GM18517 (cell line): Measurements from ENCODE around the gene CRTC1.
A peak's percentile ranks its signal among the peaks of the same experiment; 100 is the strongest.

ENCODE experiments used
- ATAC-seq: cut with Tn5 transposase; IDR thresholded peaks from one replicate; pipeline ENCODE4 v1.9.1; 2021; ENCODE audit warnings: mild to moderate bottlenecking, moderate library complexity; ENCODE audit not compliant: unreplicated experiment

The CRTC1 gene

GRCh38 chr19:18699403-18700054 lies 16.0 kb downstream of the CRTC1 start:
- no peak for ATAC-seq

GRCh38 chr19:18700501-18701249 lies 17.2 kb downstream of the CRTC1 start:
- ATAC-seq, result peak; percentile 57

- ATAC-seq, result peak; percentile 33
Measured at GRCh38 chr19:18701250-18701608, 17.7 kb downstream of the CRTC1 start.

GRCh38 chr19:18704054-18704453 lies 20.6 kb downstream of the CRTC1 start:
- ATAC-seq, result no peak

DNA sequence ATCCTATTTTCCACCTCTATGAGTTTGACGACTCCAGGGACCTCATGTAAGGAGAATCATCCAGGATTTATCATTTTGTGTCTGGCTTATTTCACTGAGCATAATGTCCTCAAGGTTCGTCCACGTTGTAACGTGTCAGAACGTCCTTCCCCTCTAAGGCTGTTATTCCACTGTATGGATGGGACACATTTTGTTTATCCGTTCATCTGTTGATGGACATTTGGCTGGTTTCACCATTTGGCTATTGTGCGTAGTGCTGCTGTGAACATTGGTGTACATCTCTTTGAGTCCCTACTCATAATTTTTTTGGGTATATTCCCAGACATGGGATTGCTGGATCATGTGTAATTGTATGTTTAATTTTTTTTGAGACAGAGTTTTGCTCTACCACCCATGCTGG lies 21.5 kb downstream of the CRTC1 start:
- ATAC-seq, result no peak

- no peak for ATAC-seq
Measured at GRCh38 chr19:18708452-18709231, 25.2 kb downstream of the CRTC1 start.

DNA sequence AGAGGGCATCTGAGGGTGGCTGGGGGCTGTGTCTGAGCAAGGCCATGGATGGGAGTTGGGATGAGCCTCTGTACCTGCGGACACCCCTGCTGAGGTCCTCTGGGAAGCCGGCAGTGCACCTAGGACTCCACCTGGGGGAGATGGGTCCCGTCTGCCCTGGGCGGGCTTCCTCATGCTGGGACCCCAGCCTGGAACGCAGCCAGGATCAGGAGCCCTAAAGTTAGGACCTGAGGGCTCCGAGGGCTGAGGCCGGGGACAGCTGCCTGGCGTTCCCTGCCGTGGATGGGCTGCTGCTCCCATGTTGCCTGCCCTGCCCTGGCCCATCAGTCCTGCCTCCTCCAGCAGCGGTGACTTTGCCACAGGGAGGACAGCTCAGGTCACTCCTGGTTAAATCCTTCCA lies 26.1 kb downstream of the CRTC1 start:
- no peak for ATAC-seq

- no peak for ATAC-seq
Measured at GRCh38 chr19:18710186-18710585, 26.7 kb downstream of the CRTC1 start.

DNA sequence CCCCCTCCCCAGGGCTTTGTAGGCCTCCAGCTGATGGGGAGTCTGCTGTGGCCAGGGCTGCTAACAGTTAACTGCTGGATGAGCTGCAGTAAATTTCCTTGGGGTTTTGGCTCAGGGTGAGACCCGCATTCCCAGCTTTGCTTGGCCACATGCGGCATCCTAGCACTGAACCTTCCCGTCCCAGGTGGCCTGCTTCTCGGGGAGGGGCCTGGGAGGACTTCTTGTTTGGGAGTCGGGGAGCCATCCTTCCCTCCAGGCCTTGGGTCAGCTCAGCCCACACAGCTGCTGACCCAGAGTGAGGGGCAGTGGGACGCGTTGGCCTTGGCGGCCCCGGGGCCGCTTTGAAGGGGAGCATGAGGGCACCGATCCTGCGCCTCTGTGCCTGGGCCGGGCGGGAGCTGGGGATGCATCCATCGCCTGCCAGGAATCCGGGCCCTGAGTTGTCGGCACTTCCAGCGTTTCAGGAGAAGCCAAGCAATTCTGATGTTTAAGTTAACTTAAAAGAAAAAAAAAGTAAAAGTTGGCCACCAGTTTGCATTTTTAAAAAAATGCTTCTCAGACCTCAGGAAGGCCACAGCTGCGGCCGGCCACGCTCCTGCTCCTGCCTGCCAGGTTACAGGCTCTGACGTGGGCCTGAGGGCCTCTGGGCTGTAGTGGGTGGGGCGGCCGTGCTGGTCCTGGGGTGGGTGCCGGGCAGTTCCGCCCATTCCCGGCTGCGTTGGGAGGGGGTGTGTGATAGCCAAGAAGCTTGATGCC lies 27.7 kb downstream of the CRTC1 start:
- no peak for ATAC-seq

GRCh38 chr19:18711893-18712292 lies 28.4 kb downstream of the CRTC1 start:
- no peak for ATAC-seq

GRCh38 chr19:18712981-18713380 lies 29.5 kb downstream of the CRTC1 start:
- ATAC-seq, result no peak

DNA sequence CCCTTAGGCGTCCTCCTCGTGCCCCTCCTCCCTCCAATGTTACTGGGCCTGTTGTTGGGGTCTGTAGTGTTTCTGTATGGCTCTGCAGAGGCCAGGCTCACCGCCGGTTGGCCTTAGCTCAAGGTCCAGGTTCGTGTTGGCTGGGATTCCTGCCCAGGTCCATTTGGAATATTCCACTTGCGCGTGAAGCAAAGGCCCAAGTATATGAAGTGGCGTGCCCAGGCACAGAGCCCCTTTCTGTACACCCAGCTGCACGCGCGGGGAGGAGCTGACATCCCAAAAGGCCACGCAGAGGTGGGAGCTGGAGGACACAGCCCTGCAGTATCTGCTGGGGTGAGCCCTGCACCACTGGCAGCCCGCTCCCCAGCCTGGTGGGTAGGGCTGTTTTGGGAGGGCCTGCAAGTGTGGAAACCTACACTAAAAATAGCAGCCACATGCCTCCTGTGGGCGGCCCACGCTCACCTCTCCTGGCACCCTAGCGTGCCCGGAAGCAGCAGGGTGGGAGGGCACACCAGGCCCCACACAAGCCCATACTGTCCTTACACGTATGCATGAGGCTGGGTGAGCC lies 30.2 kb downstream of the CRTC1 start:
- no peak for ATAC-seq

DNA sequence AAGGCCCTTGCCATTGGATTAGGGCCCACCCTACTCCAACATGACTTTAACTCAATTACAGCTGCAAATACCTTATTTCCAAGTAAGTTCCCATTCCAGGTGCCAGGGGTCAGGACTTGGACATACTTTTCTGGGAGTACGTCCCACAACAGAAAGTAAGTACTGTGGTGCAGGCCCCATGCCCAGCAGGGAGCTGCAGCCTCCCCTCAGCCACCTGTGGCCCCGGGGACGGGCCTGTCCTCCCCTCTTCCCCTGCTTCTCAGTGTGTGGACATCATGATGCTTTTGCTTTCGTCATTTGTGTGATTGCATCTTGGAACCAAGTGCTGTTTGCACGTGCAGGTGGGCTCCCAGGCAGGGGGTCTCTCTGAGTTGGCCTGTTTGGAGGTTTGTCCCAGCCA lies 31.9 kb downstream of the CRTC1 start:
- ATAC-seq, result no peak

DNA sequence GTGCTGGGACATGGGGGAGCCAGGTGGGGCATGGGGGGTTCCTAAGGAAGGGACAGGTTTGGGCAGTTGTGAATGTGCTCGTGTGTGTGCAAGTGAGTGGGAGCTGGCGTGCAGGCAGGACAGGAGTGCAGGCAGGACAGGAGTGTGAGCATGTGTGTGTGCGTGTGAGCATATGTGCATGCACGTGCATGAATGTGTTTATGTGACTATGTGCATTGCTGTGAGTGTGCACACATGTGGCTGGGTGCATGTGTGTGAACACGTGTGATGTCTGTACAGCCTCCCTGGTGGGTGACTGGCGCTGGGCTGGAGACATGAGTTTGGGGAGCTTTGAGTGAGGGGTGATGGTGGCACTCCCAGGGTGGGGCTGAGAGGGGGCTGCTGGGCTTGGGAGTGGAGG lies 33.4 kb downstream of the CRTC1 start:
- ATAC-seq, result no peak

- ATAC-seq, result no peak
Measured at GRCh38 chr19:18717601-18718000, 34.1 kb downstream of the CRTC1 start.

DNA sequence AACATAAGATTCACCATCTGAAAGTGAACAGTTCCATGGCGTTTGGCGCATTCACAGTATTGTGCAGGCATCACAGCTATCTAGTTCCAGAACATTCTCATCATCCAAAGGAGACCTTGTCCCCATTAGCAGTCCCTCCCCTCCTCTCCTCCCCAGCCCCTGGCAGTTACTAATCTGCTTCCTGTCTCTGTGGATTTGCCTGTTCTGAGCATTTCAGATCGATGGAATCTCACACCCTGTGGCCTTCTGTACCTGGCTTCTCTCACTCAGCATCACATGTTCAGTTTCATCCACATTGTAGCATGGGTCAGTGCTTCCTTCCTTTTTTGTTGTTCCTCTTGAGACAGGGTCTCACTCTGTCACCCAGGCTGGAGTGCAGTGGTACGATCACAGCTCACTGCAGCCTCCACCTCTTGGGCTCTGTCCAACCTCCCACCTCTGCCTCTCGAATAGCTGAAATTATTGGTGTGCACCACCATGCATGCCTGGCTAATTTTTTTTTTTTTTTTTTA lies 34.6 kb downstream of the CRTC1 start:
- no peak for ATAC-seq

DNA sequence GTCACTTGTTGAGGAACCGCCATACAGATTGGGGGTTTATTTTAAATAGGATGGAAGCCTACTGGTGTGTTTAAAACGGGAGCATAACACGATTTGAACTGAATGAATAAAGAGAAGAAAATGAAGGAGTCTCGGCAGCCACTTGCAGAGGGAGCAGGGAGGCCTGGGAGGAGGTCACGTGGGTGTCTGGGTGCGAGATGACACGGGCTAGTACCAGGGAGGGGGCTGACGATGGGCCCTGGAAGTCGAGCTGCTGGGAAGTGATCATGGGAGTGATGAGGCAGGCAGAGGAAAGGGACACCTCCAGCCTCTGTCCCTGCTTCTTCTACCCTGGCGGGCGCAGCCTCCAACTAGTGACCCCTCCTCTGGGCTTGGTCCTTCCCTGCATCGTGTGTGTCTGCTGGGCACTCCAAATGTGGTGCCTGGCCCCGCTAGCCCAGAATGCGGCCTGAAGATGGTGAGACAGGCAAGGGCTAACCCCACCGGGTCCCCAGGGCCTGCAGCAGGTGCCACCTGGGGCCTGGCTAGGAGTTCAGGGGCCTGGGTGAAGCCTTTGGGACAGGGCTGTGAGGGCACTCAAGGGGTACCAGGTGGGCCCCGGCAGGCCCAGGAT lies 35.5 kb downstream of the CRTC1 start:
- no peak for ATAC-seq

DNA sequence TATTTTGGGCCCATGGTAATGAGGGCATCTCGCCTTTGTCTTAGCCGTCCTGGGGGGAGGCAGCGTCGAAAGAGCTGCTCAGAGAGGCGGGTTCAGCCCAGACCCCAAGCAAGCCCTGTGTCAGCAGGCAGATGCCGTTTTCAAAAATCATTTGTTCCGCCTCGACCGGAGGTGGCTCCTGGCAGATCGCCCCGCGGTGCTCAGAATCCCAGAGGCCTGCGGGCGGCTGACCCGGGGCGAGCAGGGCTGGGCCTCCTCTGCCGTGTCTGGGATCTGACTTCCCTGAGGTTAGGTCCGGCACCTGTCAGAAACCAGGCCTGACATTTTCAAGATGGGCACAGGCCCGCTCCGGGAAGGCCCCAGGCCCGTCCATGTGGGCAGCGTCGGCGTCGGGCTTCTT lies 36.1 kb downstream of the CRTC1 start:
- no peak for ATAC-seq

GRCh38 chr19:18723871-18724377 lies 40.4 kb downstream of the CRTC1 start:
- ATAC-seq, result no peak
